Measurements from ENCODE around the gene NOLC1. TPM values are rescaled to one million over a fixed set of nuclear protein-coding genes. Genes with fewer than 3 reads are reported as not detected.

NOLC1 gene
- total and polyA plus RNA-seq, 2 of the 13 experiments (the other 11 are each of a cell fraction or from before 2014, with no cell fraction given), result 50.6 to 81.0 TPM

GRCh38 chr10:102114861-102115618 lies 37.1 kb upstream of the NOLC1 start (continued):
- TF ChIP-seq, protein P1, sequence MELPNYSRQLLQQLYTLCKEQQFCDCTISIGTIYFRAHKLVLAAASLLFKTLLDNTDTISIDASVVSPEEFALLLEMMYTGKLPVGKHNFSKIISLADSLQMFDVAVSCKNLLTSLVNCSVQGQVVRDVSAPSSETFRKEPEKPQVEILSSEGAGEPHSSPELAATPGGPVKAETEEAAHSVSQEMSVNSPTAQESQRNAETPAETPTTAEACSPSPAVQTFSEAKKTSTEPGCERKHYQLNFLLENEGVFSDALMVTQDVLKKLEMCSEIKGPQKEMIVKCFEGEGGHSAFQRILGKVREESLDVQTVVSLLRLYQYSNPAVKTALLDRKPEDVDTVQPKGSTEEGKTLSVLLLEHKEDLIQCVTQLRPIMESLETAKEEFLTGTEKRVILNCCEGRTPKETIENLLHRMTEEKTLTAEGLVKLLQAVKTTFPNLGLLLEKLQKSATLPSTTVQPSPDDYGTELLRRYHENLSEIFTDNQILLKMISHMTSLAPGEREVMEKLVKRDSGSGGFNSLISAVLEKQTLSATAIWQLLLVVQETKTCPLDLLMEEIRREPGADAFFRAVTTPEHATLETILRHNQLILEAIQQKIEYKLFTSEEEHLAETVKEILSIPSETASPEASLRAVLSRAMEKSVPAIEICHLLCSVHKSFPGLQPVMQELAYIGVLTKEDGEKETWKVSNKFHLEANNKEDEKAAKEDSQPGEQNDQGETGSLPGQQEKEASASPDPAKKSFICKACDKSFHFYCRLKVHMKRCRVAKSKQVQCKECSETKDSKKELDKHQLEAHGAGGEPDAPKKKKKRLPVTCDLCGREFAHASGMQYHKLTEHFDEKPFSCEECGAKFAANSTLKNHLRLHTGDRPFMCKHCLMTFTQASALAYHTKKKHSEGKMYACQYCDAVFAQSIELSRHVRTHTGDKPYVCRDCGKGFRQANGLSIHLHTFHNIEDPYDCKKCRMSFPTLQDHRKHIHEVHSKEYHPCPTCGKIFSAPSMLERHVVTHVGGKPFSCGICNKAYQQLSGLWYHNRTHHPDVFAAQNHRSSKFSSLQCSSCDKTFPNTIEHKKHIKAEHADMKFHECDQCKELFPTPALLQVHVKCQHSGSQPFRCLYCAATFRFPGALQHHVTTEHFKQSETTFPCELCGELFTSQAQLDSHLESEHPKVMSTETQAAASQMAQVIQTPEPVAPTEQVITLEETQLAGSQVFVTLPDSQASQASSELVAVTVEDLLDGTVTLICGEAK (IDR thresholded peaks at IDR 0.05), result no peak
- TF ChIP-seq, protein P1 (CRISPR knock-in tag; IDR thresholded peaks at IDR 0.05), result no peak
- TF ChIP-seq ZNF703 (CRISPR knock-in tag; IDR thresholded peaks at IDR 0.05; ENCODE audit: borderline replicate concordance), result no peak
- peak in 1 of 2 experiments; percentile 20; a peak in 1 of 4 replicates for TF ChIP-seq REST (IDR thresholded peaks at IDR 0.05; ENCODE audit: borderline replicate concordance in 1 of 2, low read depth in 1 of 2, low read length in 2 of 2)
- no peak for TF ChIP-seq RFX5 (IDR thresholded peaks at IDR 0.05; ENCODE audit: low read depth, low read length)
- TF ChIP-seq ZNF484 (CRISPR knock-in tag; IDR thresholded peaks at IDR 0.05; ENCODE audit: borderline replicate concordance, low read depth), result no peak
- TF ChIP-seq ZFP1 (CRISPR knock-in tag; IDR thresholded peaks at IDR 0.05), result no peak; the same call in 1 of the 2 replicates
- no peak for TF ChIP-seq SMAD9 (CRISPR knock-in tag; IDR thresholded peaks at IDR 0.05)
- TF ChIP-seq, protein P2, sequence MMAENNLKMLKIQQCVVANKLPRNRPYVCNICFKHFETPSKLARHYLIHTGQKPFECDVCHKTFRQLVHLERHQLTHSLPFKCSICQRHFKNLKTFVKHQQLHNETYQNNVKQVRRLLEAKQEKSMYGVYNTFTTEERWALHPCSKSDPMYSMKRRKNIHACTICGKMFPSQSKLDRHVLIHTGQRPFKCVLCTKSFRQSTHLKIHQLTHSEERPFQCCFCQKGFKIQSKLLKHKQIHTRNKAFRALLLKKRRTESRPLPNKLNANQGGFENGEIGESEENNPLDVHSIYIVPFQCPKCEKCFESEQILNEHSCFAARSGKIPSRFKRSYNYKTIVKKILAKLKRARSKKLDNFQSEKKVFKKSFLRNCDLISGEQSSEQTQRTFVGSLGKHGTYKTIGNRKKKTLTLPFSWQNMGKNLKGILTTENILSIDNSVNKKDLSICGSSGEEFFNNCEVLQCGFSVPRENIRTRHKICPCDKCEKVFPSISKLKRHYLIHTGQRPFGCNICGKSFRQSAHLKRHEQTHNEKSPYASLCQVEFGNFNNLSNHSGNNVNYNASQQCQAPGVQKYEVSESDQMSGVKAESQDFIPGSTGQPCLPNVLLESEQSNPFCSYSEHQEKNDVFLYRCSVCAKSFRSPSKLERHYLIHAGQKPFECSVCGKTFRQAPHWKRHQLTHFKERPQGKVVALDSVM (CRISPR knock-in tag; IDR thresholded peaks at IDR 0.05), result 0 out of 2 replicates have a peak, but pooled peaks have one; percentile 48
- no peak for TF ChIP-seq ZNF552 (CRISPR knock-in tag; IDR thresholded peaks at IDR 0.05; ENCODE audit: borderline replicate concordance)
- peak; percentile 69; the same call in 1 of the 2 replicates for TF ChIP-seq ZFX (CRISPR knock-in tag; IDR thresholded peaks at IDR 0.05; ENCODE audit: low read depth)
- no peak for TF ChIP-seq GTF2F1 (IDR thresholded peaks at IDR 0.05; ENCODE audit: low read length)
- no peak for TF ChIP-seq MED8 (CRISPR knock-in tag; IDR thresholded peaks at IDR 0.05; ENCODE audit: insufficient replicate concordance)

All from HepG2 (cell line).